Osteoblast (primary cell): ENCODE data around the gene TTC28. TPM values are rescaled to one million over a fixed set of nuclear protein-coding genes. Genes with fewer than 3 reads are reported as not detected.

Source experiments
- DNase-seq: peaks from one replicate; pipeline ENCODE4 v3.0.0; 2011; ENCODE audit warnings: low spot score, mixed read lengths; ENCODE audit not compliant: insufficient read length; ENCODE audit errors: missing footprints
- H2AFZ ChIP-seq: 2 replicates; pipeline ENCODE4 v1.6.0; 2011; ENCODE audit warnings: mild to moderate bottlenecking, low read length
- H3K27ac ChIP-seq: 2 replicates; pipeline ENCODE4 v1.5.1; 2011; ENCODE audit warnings: mild to moderate bottlenecking, low read depth, low read length, moderate library complexity
- H3K27me3 ChIP-seq: 2 replicates; pipeline ENCODE4 v1.6.0; 2012; ENCODE audit warnings: mild to moderate bottlenecking, control low read depth, inconsistent platforms, low read length, moderate library complexity; ENCODE audit not compliant: insufficient read depth
- H3K36me3 ChIP-seq: 2 replicates; pipeline ENCODE4 v1.5.1; 2011; ENCODE audit warnings: mild to moderate bottlenecking, low read length, control low read depth, moderate library complexity; ENCODE audit not compliant: insufficient read depth
- H3K4me1 ChIP-seq: 2 replicates; pipeline ENCODE4 v1.5.1; 2011; ENCODE audit warnings: mild to moderate bottlenecking, low read length, control low read depth, moderate library complexity; ENCODE audit not compliant: insufficient read depth
- H3K4me2 ChIP-seq: 2 replicates; pipeline ENCODE4 v1.6.0; 2011; ENCODE audit warnings: mild to moderate bottlenecking, low read length; ENCODE audit not compliant: insufficient read depth
- H3K4me3 ChIP-seq: fragments of 200-600 bp; sonication (generic); 3 replicates; pipeline ENCODE4 v1.5.1; 2012; ENCODE audit warnings: mild to moderate bottlenecking, low read length, inconsistent platforms; ENCODE audit not compliant: insufficient read depth
- H3K79me2 ChIP-seq: 2 replicates; pipeline ENCODE4 v1.6.0; 2012; ENCODE audit warnings: mild to moderate bottlenecking, low read length, control low read depth, inconsistent platforms; ENCODE audit not compliant: insufficient read depth
- H3K9me3 ChIP-seq: 2 replicates; pipeline ENCODE4 v1.5.1; 2011; ENCODE audit warnings: low read depth, low read length, control low read depth
- H4K20me1 ChIP-seq: 2 replicates; pipeline ENCODE4 v1.6.0; 2012; ENCODE audit warnings: mild to moderate bottlenecking, low read length, control low read depth; ENCODE audit not compliant: insufficient read depth
- total RNA-seq: library from RNA; depleted of rRNA; stranded (reverse); fragments of >200 nt; gene quantifications from 2 replicates; pipeline ENCODE4 v1.2.3, GENCODE V29; 2012
- TF ChIP-seq, protein P1 (sequence below): IDR thresholded peaks from 2 replicates; pipeline ENCODE4 v1.5.1; 2011; ENCODE audit warnings: mild to moderate bottlenecking, low read depth, low read length, moderate library complexity; ENCODE audit errors: extremely low read depth

Gene TTC28
- total RNA-seq, 1 donor: 48.1 TPM

GRCh38 chr22:28243539-28243938 is 436.1 kb downstream of the TTC28 start:
- no peak for DNase-seq
- no peak overlapping the region for H3K27ac ChIP-seq
- TF ChIP-seq, protein P1, sequence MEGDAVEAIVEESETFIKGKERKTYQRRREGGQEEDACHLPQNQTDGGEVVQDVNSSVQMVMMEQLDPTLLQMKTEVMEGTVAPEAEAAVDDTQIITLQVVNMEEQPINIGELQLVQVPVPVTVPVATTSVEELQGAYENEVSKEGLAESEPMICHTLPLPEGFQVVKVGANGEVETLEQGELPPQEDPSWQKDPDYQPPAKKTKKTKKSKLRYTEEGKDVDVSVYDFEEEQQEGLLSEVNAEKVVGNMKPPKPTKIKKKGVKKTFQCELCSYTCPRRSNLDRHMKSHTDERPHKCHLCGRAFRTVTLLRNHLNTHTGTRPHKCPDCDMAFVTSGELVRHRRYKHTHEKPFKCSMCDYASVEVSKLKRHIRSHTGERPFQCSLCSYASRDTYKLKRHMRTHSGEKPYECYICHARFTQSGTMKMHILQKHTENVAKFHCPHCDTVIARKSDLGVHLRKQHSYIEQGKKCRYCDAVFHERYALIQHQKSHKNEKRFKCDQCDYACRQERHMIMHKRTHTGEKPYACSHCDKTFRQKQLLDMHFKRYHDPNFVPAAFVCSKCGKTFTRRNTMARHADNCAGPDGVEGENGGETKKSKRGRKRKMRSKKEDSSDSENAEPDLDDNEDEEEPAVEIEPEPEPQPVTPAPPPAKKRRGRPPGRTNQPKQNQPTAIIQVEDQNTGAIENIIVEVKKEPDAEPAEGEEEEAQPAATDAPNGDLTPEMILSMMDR: no peak
- no peaks in the 10 kb centered on the region for H4K20me1 ChIP-seq
- H3K4me2 ChIP-seq: peak overlapping the region; percentile 10
- no peaks in the 10 kb centered on the region for H3K36me3 ChIP-seq
- peaks cover 43% of the 10 kb centered on the region for H3K4me1 ChIP-seq
- no peaks in the 10 kb centered on the region for H3K79me2 ChIP-seq
- H3K27me3 ChIP-seq: no peaks in the 10 kb centered on the region
- H3K9me3 ChIP-seq: no peaks in the 10 kb centered on the region
- H3K4me3 ChIP-seq: no peak overlapping the region
- no peak overlapping the region for H2AFZ ChIP-seq

DNA sequence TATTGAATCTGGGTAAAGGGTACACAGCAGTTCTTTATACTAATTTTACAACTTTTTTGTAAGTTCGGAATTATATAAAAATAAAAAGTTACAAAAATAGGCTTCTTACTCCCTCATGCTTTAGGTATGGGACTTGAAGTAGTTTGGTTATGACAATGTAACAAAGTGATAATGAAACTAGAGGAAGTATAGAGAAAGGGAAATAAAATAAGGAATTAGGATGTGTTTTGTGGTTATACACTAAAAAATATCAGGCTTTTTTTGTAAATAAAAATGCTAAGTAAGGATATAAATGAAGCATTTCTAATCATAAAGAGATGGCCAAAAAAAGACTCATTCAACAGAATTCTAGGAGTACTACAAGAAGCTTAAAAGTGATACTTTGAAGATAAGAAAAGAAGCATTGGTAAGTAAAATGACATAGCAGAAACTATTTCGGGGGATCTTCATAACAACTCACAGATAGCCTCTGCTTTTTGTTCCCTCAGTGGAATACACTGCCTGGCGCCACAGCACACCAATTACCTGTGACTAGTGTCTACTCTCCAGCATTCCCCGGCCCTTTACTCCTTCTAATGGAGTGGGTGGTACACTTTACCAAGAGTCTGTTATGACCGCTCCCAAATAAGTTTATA is 437.9 kb downstream of the TTC28 start:
- H3K27ac ChIP-seq: no peak overlapping the region
- H2AFZ ChIP-seq: no peak overlapping the region
- H3K36me3 ChIP-seq: no peaks in the 10 kb centered on the region
- no peak overlapping the region for H3K4me3 ChIP-seq
- H3K9me3 ChIP-seq: no peaks in the 10 kb centered on the region
- no peak for DNase-seq
- H3K4me2 ChIP-seq: no peak overlapping the region
- TF ChIP-seq, protein P1: no peak
- no peaks in the 10 kb centered on the region for H3K79me2 ChIP-seq
- no peaks in the 10 kb centered on the region for H4K20me1 ChIP-seq
- no peaks in the 10 kb centered on the region for H3K27me3 ChIP-seq
- peaks cover 31% of the 10 kb centered on the region for H3K4me1 ChIP-seq

GRCh38 chr22:28239941-28240340 is 439.7 kb downstream of the TTC28 start:
- H3K27me3 ChIP-seq: no peaks in the 10 kb centered on the region
- DNase-seq: no peak
- H3K79me2 ChIP-seq: no peaks in the 10 kb centered on the region
- no peak overlapping the region for H3K4me2 ChIP-seq
- H2AFZ ChIP-seq: no peak overlapping the region
- peaks cover 15% of the 10 kb centered on the region for H3K4me1 ChIP-seq
- no peak overlapping the region for H3K27ac ChIP-seq
- H3K9me3 ChIP-seq: no peaks in the 10 kb centered on the region
- no peak overlapping the region for H3K4me3 ChIP-seq
- TF ChIP-seq, protein P1: no peak
- H4K20me1 ChIP-seq: no peaks in the 10 kb centered on the region
- H3K36me3 ChIP-seq: no peaks in the 10 kb centered on the region

DNA sequence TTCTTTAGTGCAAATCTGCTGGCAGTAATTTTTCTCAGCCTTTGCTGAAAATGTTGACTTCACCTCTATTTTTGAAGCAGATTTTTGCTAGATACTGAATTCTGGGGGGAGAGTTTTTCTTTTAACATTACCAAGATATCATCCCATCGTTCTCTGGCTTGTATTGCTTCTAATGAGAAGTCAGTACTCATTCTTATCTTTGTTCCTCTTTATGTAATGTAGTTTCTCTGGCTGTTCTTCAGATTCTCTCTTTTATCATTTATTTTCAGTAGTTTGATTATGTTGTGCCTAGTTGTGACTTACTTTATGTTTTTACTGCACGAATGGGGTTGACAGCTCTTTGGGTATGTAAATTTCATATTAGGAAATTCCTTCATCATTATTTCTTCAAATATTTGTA is 441.9 kb downstream of the TTC28 start:
- Histone ChIP-seq H3K27me3 (no peaks in the 10 kb centered on the region), H3K36me3 (no peaks in the 10 kb centered on the region), H2AFZ (no peak overlapping the region), H3K4me2 (no peak overlapping the region), H3K79me2 (no peaks in the 10 kb centered on the region), H3K27ac (no peak overlapping the region), H3K4me3 (no peak overlapping the region), H3K4me1 (no peaks in the 10 kb centered on the region), H3K9me3 (no peaks in the 10 kb centered on the region), H4K20me1 (no peaks in the 10 kb centered on the region)
- DNase-seq: peak; percentile 31
- TF ChIP-seq, protein P1: no peak
